ENCODE results near the gene SMIM30.

Gene SMIM30

GRCh38 chr7:113099284-113099919, 19.0 kb downstream of the SMIM30 start:
- DNase-seq = no peak

- DNase-seq = no peak
These were observed 23.7 kb downstream of the SMIM30 start for GRCh38 chr7:113094517-113095249.

DNA sequence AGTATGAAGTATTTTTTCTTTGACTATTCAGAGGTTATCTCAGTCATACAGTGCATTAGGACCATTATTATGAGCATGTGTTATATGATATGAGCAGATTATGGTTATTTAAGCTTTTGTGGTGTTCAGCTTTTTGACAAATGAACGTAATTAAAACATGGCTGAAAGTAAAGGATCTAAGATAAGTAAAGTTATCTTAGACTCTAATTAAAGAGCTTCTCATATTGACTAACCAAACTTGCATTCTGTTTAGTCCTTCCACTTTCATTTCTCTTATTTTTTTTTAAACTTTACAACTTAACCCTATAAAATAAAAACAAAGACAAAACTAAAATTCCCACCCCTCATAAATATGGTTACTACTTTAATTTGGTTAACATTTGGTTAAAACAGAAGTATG, 24.8 kb downstream of the SMIM30 start:
- DNase-seq = peak; percentile 39

GRCh38 chr7:113092762-113093161, 25.6 kb downstream of the SMIM30 start:
- DNase-seq = peak; percentile 51

- peak; percentile 91 for DNase-seq
These were observed 31.0 kb downstream of the SMIM30 start for GRCh38 chr7:113087071-113087998.

GRCh38 chr7:113086431-113086888, 31.9 kb downstream of the SMIM30 start, which contains the start of gene GPR85:
Gene GPR85 (minus strand): TSS chr7:113086827. CDS start chr7:113084721, 2,106 bp downstream.
- DNase-seq = peak; percentile 32

GRCh38 chr7:113085781-113086390, 32.5 kb downstream of the SMIM30 start:
- DNase-seq = no peak

GRCh38 chr7:113084496-113085172, 33.7 kb downstream of the SMIM30 start:
- peak; percentile 59 for DNase-seq

DNA sequence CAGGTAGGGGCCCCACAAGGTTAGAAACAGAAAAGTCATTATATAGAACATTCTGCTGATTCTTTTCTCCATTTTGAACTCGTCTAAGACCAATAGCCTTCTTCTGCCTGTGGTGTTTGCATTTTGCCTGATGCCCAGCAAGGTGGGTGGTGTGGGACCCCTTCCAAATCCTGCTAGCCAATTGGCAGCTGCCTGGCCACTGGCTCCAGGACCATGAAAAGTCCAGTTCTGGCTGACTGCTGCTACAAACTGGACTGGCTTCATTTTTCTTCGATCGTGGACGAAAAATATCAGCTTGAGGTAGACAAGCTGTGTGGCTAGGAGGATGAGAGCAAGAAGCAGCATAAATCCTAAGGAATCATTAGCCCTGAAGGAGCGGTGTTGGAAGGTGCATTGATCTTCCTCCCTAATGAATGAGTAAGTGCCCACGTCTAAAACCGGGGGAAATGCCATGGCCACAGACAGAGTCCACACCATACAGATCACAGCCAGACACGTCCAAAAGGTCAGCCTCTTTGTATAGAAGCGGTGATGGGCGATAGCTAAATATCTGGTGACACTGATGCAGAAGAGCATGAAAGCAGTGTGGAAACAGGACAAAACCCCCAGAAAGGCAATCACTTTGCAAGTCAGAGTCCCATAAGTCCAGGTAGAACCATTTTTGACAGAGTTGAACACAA, 34.4 kb downstream of the SMIM30 start:
- no peak for DNase-seq

DNA sequence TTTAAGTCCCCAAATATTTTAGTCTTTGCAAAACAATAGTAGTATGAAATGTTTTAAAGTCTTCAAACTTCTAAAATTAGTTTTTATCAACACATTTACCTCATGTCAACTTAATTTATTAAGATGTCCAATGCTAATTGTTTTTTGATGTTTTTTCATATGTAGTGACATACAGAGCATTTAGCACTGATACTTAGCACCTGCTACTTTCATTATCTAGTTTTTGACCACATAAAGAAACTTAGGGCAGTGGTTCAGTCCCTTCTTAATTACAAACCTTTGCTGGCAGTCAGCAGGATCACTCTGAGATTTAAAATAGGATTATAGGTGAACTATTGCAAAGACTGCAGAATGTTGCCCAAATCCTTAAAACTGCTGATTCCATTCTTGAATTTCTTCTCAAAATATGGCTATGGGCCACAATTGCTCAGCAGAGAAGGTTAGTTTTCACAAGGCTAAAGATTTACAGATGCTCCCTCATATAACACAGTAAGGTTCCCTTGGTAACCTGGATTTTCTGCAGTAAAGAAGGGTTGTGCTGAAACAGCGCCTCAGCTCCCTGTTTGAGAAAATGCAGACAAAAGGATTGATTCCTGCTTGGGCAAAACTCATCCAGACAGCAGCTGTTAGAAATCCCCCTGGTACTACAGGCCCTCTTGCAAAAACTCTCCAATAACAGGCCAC, 35.1 kb downstream of the SMIM30 start:
- peak; percentile 1 for DNase-seq

DNA sequence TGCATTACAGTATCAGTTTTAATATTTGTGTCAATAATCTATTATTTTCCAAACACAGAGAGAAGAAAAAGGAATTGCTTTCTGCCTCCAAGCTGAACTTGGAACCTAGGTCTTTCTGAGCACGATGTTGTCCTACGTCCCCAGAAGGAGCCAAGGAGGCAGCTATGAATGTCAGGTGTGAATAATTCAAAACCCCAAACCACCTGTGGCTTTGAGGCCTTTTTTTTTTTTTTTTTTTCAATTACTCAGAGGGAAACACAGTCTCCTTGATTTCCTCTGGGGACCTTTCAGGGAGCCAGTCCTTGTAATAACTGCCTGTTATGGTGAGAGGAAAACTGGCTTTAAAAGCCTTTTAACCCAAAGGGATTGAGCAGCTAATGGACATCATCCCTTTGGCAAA, 40.0 kb downstream of the SMIM30 start:
- DNase-seq = no peak

DNA sequence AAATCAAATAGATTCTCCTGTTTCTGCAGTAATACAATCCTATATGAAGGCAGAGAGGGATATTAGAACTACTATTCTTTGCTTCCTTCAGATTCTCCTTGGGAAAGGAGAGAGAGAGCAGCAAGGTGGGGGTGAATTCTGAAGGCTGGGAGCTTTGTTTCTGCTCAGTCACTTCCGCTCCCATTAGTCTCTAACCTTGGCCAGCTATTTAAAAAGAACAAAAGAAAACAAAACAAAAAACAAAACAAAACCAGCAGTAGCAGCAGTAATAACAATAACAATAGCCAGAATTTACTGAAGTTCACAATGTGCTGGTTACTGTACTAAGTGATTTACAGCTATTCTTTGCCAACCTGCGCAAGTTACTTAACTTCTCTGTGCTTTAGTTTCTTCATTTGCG, 41.7 kb downstream of the SMIM30 start:
- DNase-seq = no peak

DNA sequence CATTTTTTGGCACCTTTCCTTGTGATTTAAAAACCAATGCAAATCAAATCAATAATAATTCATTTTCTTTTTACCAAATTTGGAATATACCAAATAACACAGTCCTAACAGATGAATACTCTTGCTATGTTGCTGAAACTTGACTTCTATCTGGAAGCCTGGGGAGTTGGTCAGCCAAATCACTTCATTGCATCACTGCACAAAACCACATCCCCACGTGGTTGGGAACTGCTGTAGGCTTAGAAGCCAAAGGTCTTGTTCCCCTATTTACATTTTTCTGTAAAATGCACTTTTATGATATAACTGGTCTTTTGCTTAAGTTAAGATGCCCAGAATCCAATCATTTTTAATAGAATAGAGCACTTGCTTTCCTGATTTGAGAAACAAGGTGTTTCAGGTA, 46.9 kb downstream of the SMIM30 start:
- DNase-seq = peak; percentile 92
